ENCODE measurements around the gene CAMKMT. TPM values are rescaled to one million over a fixed set of nuclear protein-coding genes. Genes with fewer than 3 reads are reported as not detected.

Gene CAMKMT
- polyA plus RNA-seq, 3 donors, result 4.7 to 7.8 (median 7.0) TPM

GRCh38 chr2:44723921-44724320 lies 362.2 kb downstream of the CAMKMT start:
- Histone ChIP-seq H3K4me1 (ENCODE audit: control insufficient read depth in 1 of 2, insufficient read depth in 2 of 2, low read length in 2 of 2) (peaks cover under 1 to 2% of the 10 kb centered on the region in 2 donors), H4K20me1 (ENCODE audit: insufficient read depth, low read length) (no peaks in the 10 kb centered on the region), H3K4me3 (replicated peaks in 1 of 3; ENCODE audit: low read depth in 2 of 3, low read length in 3 of 3) (no peak overlapping the region), H3K9ac (ENCODE audit: insufficient read depth, low read length, poor library complexity, severe bottlenecking) (no peak overlapping the region), H3K9me3 (replicated peaks in 1 of 2; ENCODE audit: control insufficient read depth in 1 of 2, insufficient read depth in 1 of 2, low read length in 2 of 2) (no peaks in the 10 kb centered on the region), H2AFZ (ENCODE audit: insufficient read depth, low read depth, low read length, poor library complexity, severe bottlenecking) (no peak overlapping the region), H3K4me2 (replicated peaks; ENCODE audit: extremely low read depth, low read length, poor library complexity, severe bottlenecking) (no peak overlapping the region), H3K27me3 (ENCODE audit: control insufficient read depth in 2 of 2, insufficient read depth in 2 of 2, low read length in 2 of 2) (no peaks in the 10 kb centered on the region), H3K27ac (ENCODE audit: low read depth in 1 of 2, low read length in 2 of 2) (no peak overlapping the region), H3K36me3 (replicated peaks in 1 of 2; ENCODE audit: control insufficient read depth in 1 of 2, insufficient read depth in 2 of 2, low read length in 2 of 2) (no peaks in the 10 kb centered on the region), H3K79me2 (ENCODE audit: insufficient read depth, low read length) (no peaks in the 10 kb centered on the region)
- TF ChIP-seq, protein P1, sequence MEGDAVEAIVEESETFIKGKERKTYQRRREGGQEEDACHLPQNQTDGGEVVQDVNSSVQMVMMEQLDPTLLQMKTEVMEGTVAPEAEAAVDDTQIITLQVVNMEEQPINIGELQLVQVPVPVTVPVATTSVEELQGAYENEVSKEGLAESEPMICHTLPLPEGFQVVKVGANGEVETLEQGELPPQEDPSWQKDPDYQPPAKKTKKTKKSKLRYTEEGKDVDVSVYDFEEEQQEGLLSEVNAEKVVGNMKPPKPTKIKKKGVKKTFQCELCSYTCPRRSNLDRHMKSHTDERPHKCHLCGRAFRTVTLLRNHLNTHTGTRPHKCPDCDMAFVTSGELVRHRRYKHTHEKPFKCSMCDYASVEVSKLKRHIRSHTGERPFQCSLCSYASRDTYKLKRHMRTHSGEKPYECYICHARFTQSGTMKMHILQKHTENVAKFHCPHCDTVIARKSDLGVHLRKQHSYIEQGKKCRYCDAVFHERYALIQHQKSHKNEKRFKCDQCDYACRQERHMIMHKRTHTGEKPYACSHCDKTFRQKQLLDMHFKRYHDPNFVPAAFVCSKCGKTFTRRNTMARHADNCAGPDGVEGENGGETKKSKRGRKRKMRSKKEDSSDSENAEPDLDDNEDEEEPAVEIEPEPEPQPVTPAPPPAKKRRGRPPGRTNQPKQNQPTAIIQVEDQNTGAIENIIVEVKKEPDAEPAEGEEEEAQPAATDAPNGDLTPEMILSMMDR (IDR thresholded peaks at IDR 0.05), result no peak
- H3K4me3 Mint-ChIP-seq, result no peak overlapping the region
- 95% methylated on average over 2 of the region's 3 CpGs for WGBS (ENCODE audit: insufficient coverage)
- DNase-seq, result no peak
- H3K9me3 Mint-ChIP-seq, result peaks cover 0 to 4% (median 0%) of the 10 kb centered on the region in 7 donors
- no peak overlapping the region for H3K27ac Mint-ChIP-seq
- intact Hi-C loops (cut with micrococcal nuclease), result no loop called here
- H3K36me3 Mint-ChIP-seq, result no peaks in the 10 kb centered on the region
- H3K27me3 Mint-ChIP-seq (ENCODE audit: low read depth in 3 of 3), result peaks cover 0 to 7% (median 4%) of the 10 kb centered on the region in 3 donors
- no peaks in the 10 kb centered on the region for H3K4me1 Mint-ChIP-seq

DNA sequence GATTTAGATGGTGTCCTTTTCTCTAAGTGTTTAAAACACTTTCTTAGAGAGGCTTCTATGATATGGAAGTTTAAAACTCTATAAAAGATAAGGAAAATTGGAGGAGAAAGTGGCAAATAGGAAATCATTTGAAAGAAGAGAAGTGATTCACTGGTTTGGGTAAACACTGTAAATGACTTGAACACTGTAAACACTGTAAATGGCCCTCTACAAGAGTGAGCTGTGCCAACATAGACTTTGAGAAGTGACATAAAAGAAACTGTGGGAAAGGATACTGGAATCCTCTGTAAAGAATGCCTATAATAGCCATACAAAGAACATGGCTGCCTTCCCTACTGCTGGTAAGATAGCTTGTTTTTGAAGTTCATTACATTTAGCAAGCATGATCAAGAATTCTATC lies 368.8 kb downstream of the CAMKMT start:
- H3K4me2 ChIP-seq (replicated peaks; ENCODE audit: extremely low read depth, low read length, poor library complexity, severe bottlenecking), result no peak overlapping the region

More for the DNA sequence above, 368.8 kb downstream of the CAMKMT start:
- Histone ChIP-seq H3K27me3 (ENCODE audit: control insufficient read depth in 2 of 2, insufficient read depth in 2 of 2, low read length in 2 of 2) (no peaks in the 10 kb centered on the region), H3K27ac (ENCODE audit: low read depth in 1 of 2, low read length in 2 of 2) (no peak overlapping the region), H3K9me3 (replicated peaks in 1 of 2; ENCODE audit: control insufficient read depth in 1 of 2, insufficient read depth in 1 of 2, low read length in 2 of 2) (peaks cover 2% of the 10 kb centered on the region in 2 donors), H3K4me1 (ENCODE audit: control insufficient read depth in 1 of 2, insufficient read depth in 2 of 2, low read length in 2 of 2) (peaks cover 14 to 16% of the 10 kb centered on the region in 2 donors), H3K9ac (ENCODE audit: insufficient read depth, low read length, poor library complexity, severe bottlenecking) (no peak overlapping the region), H3K79me2 (ENCODE audit: insufficient read depth, low read length) (no peaks in the 10 kb centered on the region), H3K36me3 (replicated peaks in 1 of 2; ENCODE audit: control insufficient read depth in 1 of 2, insufficient read depth in 2 of 2, low read length in 2 of 2) (no peaks in the 10 kb centered on the region), H4K20me1 (ENCODE audit: insufficient read depth, low read length) (no peaks in the 10 kb centered on the region), H3K4me3 (replicated peaks in 1 of 3; ENCODE audit: low read depth in 2 of 3, low read length in 3 of 3) (no peak overlapping the region), H2AFZ (ENCODE audit: insufficient read depth, low read depth, low read length, poor library complexity, severe bottlenecking) (no peak overlapping the region)
- H3K9me3 Mint-ChIP-seq, result peaks cover 0 to 7% (median 3%) of the 10 kb centered on the region in 7 donors
- H3K36me3 Mint-ChIP-seq, result no peaks in the 10 kb centered on the region
- H3K27me3 Mint-ChIP-seq (ENCODE audit: low read depth in 3 of 3), result peaks cover 0 to 8% (median 2%) of the 10 kb centered on the region in 3 donors
- TF ChIP-seq, protein P1 (IDR thresholded peaks at IDR 0.05), result no peak
- H3K4me1 Mint-ChIP-seq, result peaks cover 15% of the 10 kb centered on the region
- intact Hi-C loops (cut with micrococcal nuclease), result no loop called here
- no peak for DNase-seq
- H3K27ac Mint-ChIP-seq, result no peak overlapping the region
- no peak overlapping the region for H3K4me3 Mint-ChIP-seq
